Measurements from ENCODE around the gene GABRQ.

Gene GABRQ

GRCh38 chrX:152640034-152640818 lies 2.5 kb downstream of the GABRQ start:
- H3K4me1 ChIP-seq (ENCODE audit: control insufficient read depth, insufficient read depth, low read length) = no peaks in the 10 kb centered on the region
- CTCF ChIA-PET = interaction anchor here (0.5 to 4.4 kb wide), 11 partner anchors 7 to 1025 kb away, joined by 3 to 39 read pairs (median 4); no protein-coding TSS in a partner anchor
- POLR2A ChIA-PET = interaction anchor here (0.6 kb wide), 1 partner anchor 180 kb away, joined by 4 read pairs; no protein-coding TSS in a partner anchor
- TF ChIP-seq, protein P1, sequence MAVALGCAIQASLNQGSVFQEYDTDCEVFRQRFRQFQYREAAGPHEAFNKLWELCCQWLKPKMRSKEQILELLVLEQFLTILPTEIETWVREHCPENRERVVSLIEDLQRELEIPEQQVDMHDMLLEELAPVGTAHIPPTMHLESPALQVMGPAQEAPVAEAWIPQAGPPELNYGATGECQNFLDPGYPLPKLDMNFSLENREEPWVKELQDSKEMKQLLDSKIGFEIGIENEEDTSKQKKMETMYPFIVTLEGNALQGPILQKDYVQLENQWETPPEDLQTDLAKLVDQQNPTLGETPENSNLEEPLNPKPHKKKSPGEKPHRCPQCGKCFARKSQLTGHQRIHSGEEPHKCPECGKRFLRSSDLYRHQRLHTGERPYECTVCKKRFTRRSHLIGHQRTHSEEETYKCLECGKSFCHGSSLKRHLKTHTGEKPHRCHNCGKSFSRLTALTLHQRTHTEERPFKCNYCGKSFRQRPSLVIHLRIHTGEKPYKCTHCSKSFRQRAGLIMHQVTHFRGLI (tag by site-specific recombination; IDR thresholded peaks at IDR 0.05) = no peak
- no peak for TF ChIP-seq SALL2 (tag by site-specific recombination; IDR thresholded peaks at IDR 0.05; ENCODE audit: borderline replicate concordance)
- TF ChIP-seq ZNF274 (IDR thresholded peaks at IDR 0.05; ENCODE audit: low read length) = no peak
- TF ChIP-seq ZNF274 (tag by site-specific recombination; IDR thresholded peaks at IDR 0.05; ENCODE audit: borderline replicate concordance) = no peak
- TF ChIP-seq ZNF121 (tag by site-specific recombination; IDR thresholded peaks at IDR 0.05) = no peak
- peaks cover 2% of the 10 kb centered on the region; the same call in 1 of the 2 replicates for H3K9me3 ChIP-seq (ENCODE audit: control insufficient read depth, insufficient read depth, low read depth, low read length)
- H3K4me3 ChIP-seq (ENCODE audit: low read depth, low read length) = no peak overlapping the region
- H3K36me3 ChIP-seq (ENCODE audit: control insufficient read depth in 2 of 2, insufficient read depth in 1 of 2, low read length in 2 of 2) = no peaks in the 10 kb centered on the region
- H3K27ac ChIP-seq (ENCODE audit: extremely low read depth, low read depth, low read length) = no peak overlapping the region

- Histone ChIP-seq H3K36me3 (ENCODE audit: control insufficient read depth in 2 of 2, insufficient read depth in 1 of 2, low read length in 2 of 2) (no peaks in the 10 kb centered on the region), H3K9me3 (ENCODE audit: control insufficient read depth, insufficient read depth, low read depth, low read length) (peaks cover 2% of the 10 kb centered on the region; the same call in 1 of the 2 replicates), H3K4me1 (ENCODE audit: control insufficient read depth, insufficient read depth, low read length) (no peaks in the 10 kb centered on the region), H3K27ac (ENCODE audit: extremely low read depth, low read depth, low read length) (no peak overlapping the region), H3K4me3 (ENCODE audit: low read depth, low read length) (no peak overlapping the region)
- POLR2A ChIA-PET = no interaction called here
- CTCF ChIA-PET = interaction anchor here (0.6 to 4.4 kb wide), 13 partner anchors 9 to 1026 kb away, joined by 3 to 39 read pairs (median 5); no protein-coding TSS in a partner anchor
- TF ChIP-seq ZNF10 (tag by site-specific recombination; IDR thresholded peaks at IDR 0.05) = no peak
- TF ChIP-seq ZBTB11 (tag by site-specific recombination; conservative IDR thresholded peaks at IDR 0.05; ENCODE audit: low read depth) = no peak
- TF ChIP-seq ZNF654 (tag by site-specific recombination; IDR thresholded peaks at IDR 0.05; ENCODE audit: low read depth) = no peak
- TF ChIP-seq ZXDB (tag by site-specific recombination; IDR thresholded peaks at IDR 0.05) = no peak
- no peak for TF ChIP-seq ZNF23 (tag by site-specific recombination; IDR thresholded peaks at IDR 0.05; ENCODE audit: borderline replicate concordance)
- no peak for TF ChIP-seq TSHZ1 (tag by site-specific recombination; IDR thresholded peaks at IDR 0.05; ENCODE audit: borderline replicate concordance)
- no peak for TF ChIP-seq ELK4 (IDR thresholded peaks at IDR 0.05; ENCODE audit: borderline replicate concordance, low read depth, low read length)
- TF ChIP-seq, protein P2, sequence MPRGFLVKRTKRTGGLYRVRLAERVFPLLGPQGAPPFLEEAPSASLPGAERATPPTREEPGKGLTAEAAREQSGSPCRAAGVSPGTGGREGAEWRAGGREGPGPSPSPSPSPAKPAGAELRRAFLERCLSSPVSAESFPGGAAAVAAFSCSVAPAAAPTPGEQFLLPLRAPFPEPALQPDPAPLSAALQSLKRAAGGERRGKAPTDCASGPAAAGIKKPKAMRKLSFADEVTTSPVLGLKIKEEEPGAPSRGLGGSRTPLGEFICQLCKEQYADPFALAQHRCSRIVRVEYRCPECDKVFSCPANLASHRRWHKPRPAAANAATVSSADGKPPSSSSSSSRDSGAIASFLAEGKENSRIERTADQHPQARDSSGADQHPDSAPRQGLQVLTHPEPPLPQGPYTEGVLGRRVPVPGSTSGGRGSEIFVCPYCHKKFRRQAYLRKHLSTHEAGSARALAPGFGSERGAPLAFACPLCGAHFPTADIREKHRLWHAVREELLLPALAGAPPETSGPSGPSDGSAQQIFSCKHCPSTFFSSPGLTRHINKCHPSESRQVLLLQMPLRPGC (tag by site-specific recombination; IDR thresholded peaks at IDR 0.05) = no peak
- no peak for TF ChIP-seq ZNF596 (tag by site-specific recombination; IDR thresholded peaks at IDR 0.05)
- no peak for TF ChIP-seq ATF2 (tag by site-specific recombination; IDR thresholded peaks at IDR 0.05; ENCODE audit: low read depth)
- TF ChIP-seq OSR2 (tag by site-specific recombination; IDR thresholded peaks at IDR 0.05) = no peak
Measured at GRCh38 chrX:152641256-152641875, 3.7 kb downstream of the GABRQ start.

Measured in HEK293 (cell line).